Neural cell (in vitro differentiated cells): Measurements from ENCODE around the gene MED16. TPM values are rescaled to one million over a fixed set of nuclear protein-coding genes. Genes with fewer than 3 reads are reported as not detected.

ENCODE experiments used
- H2AFZ ChIP-seq: fragments of 200-600, 300-800 bp; sonication (generic), shearing (Covaris generic); 2 replicates; pipeline ENCODE4 v1.6.0; 2014; ENCODE audit warnings: low read depth, mild to moderate bottlenecking, antibody characterized with exemption, low read length, moderate library complexity
- H3F3A ChIP-seq: fragments of 200-600 bp; shearing (Covaris generic); 2 replicates; pipeline ENCODE4 v1.6.1; 2016; ENCODE audit warnings: mild to moderate bottlenecking, moderate library complexity, mixed read lengths, antibody characterized with exemption, low read length; ENCODE audit not compliant: insufficient read depth, poor library complexity, severe bottlenecking
- H3K27ac ChIP-seq: fragments of 200-600, 300-800 bp; sonication (generic), shearing (Covaris generic); 2 replicates; pipeline ENCODE4 v1.5.1; 2014; ENCODE audit warnings: mild to moderate bottlenecking, low read length, moderate library complexity
- H3K27me3 ChIP-seq: fragments of 300-800, 200-600 bp; sonication (generic), shearing (Covaris generic); 2 replicates; pipeline ENCODE4 v1.6.0; 2014; ENCODE audit warnings: mild to moderate bottlenecking, low read depth, low read length, moderate library complexity; ENCODE audit not compliant: insufficient read depth
- H3K36me3 ChIP-seq: fragments of 300-800, 200-600 bp; sonication (generic), shearing (Covaris generic); 2 replicates; pipeline ENCODE4 v1.5.1; 2014; ENCODE audit warnings: mild to moderate bottlenecking, antibody characterized with exemption, low read length, moderate library complexity; ENCODE audit not compliant: insufficient read depth
- H3K4me2 ChIP-seq: fragments of 300-800, 200-600 bp; sonication (generic), shearing (Covaris generic); 2 replicates; pipeline ENCODE4 v1.6.0; 2014; ENCODE audit warnings: mild to moderate bottlenecking, low read length
- H3K4me3 ChIP-seq: fragments of 300-800, 200-600 bp; sonication (generic), shearing (Covaris generic); 2 replicates; pipeline ENCODE4 v1.5.1; 2014; ENCODE audit warnings: mild to moderate bottlenecking, low read length, moderate library complexity
- H3K79me2 ChIP-seq: fragments of 200-600 bp; shearing (Covaris generic); replicated peaks from 2 replicates; pipeline ENCODE4 v1.6.0; 2014; ENCODE audit warnings: mild to moderate bottlenecking, low read length, moderate library complexity; ENCODE audit not compliant: insufficient read depth
- H3K9ac ChIP-seq: fragments of 300-800, 200-600 bp; sonication (generic), shearing (Covaris generic); 2 replicates; pipeline ENCODE4 v1.6.1; 2016; ENCODE audit warnings: mild to moderate bottlenecking, low read length, mixed read lengths
- H3K9me2 ChIP-seq: fragments of 200-600 bp; shearing (Covaris generic); 2 replicates; pipeline ENCODE4 v1.6.1; 2016; ENCODE audit warnings: mild to moderate bottlenecking, low read length, mixed read lengths; ENCODE audit not compliant: insufficient read depth
- H3K9me3 ChIP-seq: fragments of 200-600, 300-800 bp; sonication (generic), shearing (Covaris generic); 2 replicates; pipeline ENCODE4 v1.6.1; 2016; ENCODE audit warnings: mild to moderate bottlenecking, mixed run types, low read length, moderate library complexity, mixed read lengths
- H4K20me1 ChIP-seq: fragments of 200-600 bp; shearing (Covaris generic); 2 replicates; pipeline ENCODE4 v1.6.1; 2016; ENCODE audit warnings: mild to moderate bottlenecking, mixed run types; ENCODE audit not compliant: insufficient read depth
- CTCF ChIP-seq: fragments of 450-650 bp; IDR thresholded peaks from 2 replicates; pipeline ENCODE4 v1.5.1; 2014; ENCODE audit warnings: antibody characterized with exemption, mild to moderate bottlenecking, moderate library complexity; ENCODE audit not compliant: poor library complexity, severe bottlenecking
- EP300 ChIP-seq: fragments of 450-650 bp; conservative IDR thresholded peaks from 2 replicates; pipeline ENCODE4 v1.6.1; 2014; ENCODE audit warnings: antibody characterized with exemption, mild to moderate bottlenecking, moderate library complexity; ENCODE audit not compliant: poor library complexity, severe bottlenecking
- EZH2 ChIP-seq: fragments of 200-600, 300-800 bp; shearing (Covaris generic), sonication (generic); IDR thresholded peaks from 2 replicates; pipeline ENCODE4 v1.6.1; 2014; ENCODE audit warnings: antibody characterized with exemption, low read length, borderline replicate concordance, mild to moderate bottlenecking; ENCODE audit not compliant: insufficient read depth, poor library complexity, severe bottlenecking
- MXI1 ChIP-seq: fragments of 450-650 bp; conservative IDR thresholded peaks from 2 replicates; pipeline ENCODE4 v1.6.1; 2014; ENCODE audit warnings: antibody characterized with exemption, mild to moderate bottlenecking; ENCODE audit not compliant: poor library complexity, severe bottlenecking
- POLR2AphosphoS5 ChIP-seq: IDR thresholded peaks from 2 replicates; pipeline ENCODE4 v1.6.1; 2012
- RAD21 ChIP-seq: fragments of 450-650 bp; conservative IDR thresholded peaks from 2 replicates; pipeline ENCODE4 v1.6.1; 2014; ENCODE audit warnings: antibody characterized with exemption, mild to moderate bottlenecking, moderate library complexity
- REST ChIP-seq: IDR thresholded peaks from 2 replicates; pipeline ENCODE4 v1.6.1; 2012; ENCODE audit warnings: borderline replicate concordance
- SMC3 ChIP-seq: fragments of 450-650 bp; conservative IDR thresholded peaks from 2 replicates; pipeline ENCODE4 v1.6.1; 2014; ENCODE audit warnings: antibody characterized with exemption, mild to moderate bottlenecking, moderate library complexity; ENCODE audit not compliant: poor library complexity
- TAF1 ChIP-seq: IDR thresholded peaks from 2 replicates; pipeline ENCODE4 v1.6.1; 2012; ENCODE audit warnings: low read depth
- polyA plus RNA-seq: library from polyadenylated mRNA; depleted of rRNA; stranded (reverse); fragments of >200 nt; gene quantifications from 2 replicates; pipeline ENCODE4 v1.2.3, GENCODE V29; 2014

Gene MED16
- polyA plus RNA-seq, 1 donor from 2014 or later = 13.3 TPM

GRCh38 chr19:823565-824121 is 69.3 kb downstream of the MED16 start:
- Histone ChIP-seq H3K9me3 (no peaks in the 10 kb centered on the region), H3K36me3 (no peaks in the 10 kb centered on the region), H3K4me2 (no peak overlapping the region), H3K9me2 (no peaks in the 10 kb centered on the region), H2AFZ (no peak overlapping the region), H3F3A (no peaks in the 10 kb centered on the region), H3K27ac (no peak overlapping the region), H3K4me3 (no peak overlapping the region), H3K79me2 (peaks cover 31% of the 10 kb centered on the region), H3K9ac (peak overlapping the region; percentile 29), H4K20me1 (no peaks in the 10 kb centered on the region), H3K27me3 (no peaks in the 10 kb centered on the region)
- TF ChIP-seq EZH2 (no peak), RAD21 (no peak), EP300 (no peak), SMC3 (no peak), CTCF (no peak), POLR2AphosphoS5 (no peak), MXI1 (no peak), TAF1 (no peak), REST (no peak)

DNA sequence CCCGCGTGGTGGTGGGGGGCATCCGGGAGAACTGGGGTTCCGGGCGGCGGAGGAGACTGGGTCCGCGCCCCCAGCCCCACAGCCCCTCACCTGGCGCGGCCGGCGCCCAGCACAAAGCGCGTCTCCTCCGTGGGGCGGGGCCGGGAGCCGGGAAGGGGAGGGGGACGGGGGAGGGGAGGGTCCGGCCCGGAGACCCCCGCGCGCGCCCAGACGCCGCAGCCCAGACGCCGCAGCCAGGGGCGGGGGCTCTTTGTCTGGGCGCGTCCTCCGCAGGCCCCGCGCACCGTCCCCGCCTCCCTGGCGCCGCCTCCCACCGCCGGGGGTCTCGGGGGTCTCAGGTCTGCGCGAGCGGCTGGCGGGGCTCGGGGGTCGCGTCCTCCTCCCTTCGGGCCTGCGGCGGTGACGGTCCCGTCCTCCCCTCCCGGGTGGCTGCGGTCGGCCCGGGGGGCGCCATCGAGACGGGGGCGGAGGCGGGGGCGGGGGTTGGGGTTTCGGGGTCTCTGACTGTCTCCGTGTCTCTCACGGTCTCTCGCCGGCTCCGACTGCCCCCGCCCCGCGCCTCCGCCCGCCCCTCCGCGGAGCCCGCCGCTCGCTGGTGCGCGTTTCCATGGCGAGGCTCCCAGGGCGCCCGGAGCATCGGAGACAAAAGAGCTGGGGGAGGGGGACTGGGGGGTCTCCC is 71.0 kb downstream of the MED16 start, which contains the start of gene PLPPR3:
PLPPR3 (minus strand) TSS at position 131 of the 679 bp plus-strand sequence. CDS start 396 bp downstream, outside the sequence.
- TF ChIP-seq MXI1 (no peak), POLR2AphosphoS5 (peak; percentile 40)
- H3F3A ChIP-seq = no peaks in the 10 kb centered on the region
- H3K9me3 ChIP-seq = no peaks in the 10 kb centered on the region
- H3K4me3 ChIP-seq = peak within 1 kb of the TSS; percentile 75
- H4K20me1 ChIP-seq = no peaks in the 10 kb centered on the region
- H2AFZ ChIP-seq = peak within 1 kb of the TSS; percentile 27
- H3K9ac ChIP-seq = peak within 1 kb of the TSS; percentile 88
- no peaks in the 10 kb centered on the region for H3K36me3 ChIP-seq
- peak within 1 kb of the TSS; percentile 90 for H3K27ac ChIP-seq
- no peak within 1 kb of the TSS for H3K4me2 ChIP-seq
- H3K9me2 ChIP-seq = no peaks in the 10 kb centered on the region
- no peaks in the 10 kb centered on the region for H3K27me3 ChIP-seq
- H3K79me2 ChIP-seq = peaks cover 42% of the 10 kb centered on the region
